NB4 (cell line): ENCODE data around the gene CACNA1D.

Experiments used
- MYC ChIP-seq: IDR thresholded peaks from 2 replicates; pipeline ENCODE4 v1.6.1; 2011; ENCODE audit warnings: low read depth, low read length
- POLR2A ChIP-seq: IDR thresholded peaks from 2 replicates; pipeline ENCODE4 v1.6.1; 2011; ENCODE audit warnings: mild to moderate bottlenecking; ENCODE audit not compliant: insufficient read length; ENCODE audit errors: extremely low read depth
- TF ChIP-seq, protein P1 (sequence below): IDR thresholded peaks from one replicate; pipeline ENCODE4 v1.5.1; 2012; ENCODE audit warnings: low read depth, low read length
- TF ChIP-seq, protein P2 (sequence below): IDR thresholded peaks from 2 replicates; pipeline ENCODE4 v1.6.1; 2011; ENCODE audit warnings: low read depth, low read length

DNA sequence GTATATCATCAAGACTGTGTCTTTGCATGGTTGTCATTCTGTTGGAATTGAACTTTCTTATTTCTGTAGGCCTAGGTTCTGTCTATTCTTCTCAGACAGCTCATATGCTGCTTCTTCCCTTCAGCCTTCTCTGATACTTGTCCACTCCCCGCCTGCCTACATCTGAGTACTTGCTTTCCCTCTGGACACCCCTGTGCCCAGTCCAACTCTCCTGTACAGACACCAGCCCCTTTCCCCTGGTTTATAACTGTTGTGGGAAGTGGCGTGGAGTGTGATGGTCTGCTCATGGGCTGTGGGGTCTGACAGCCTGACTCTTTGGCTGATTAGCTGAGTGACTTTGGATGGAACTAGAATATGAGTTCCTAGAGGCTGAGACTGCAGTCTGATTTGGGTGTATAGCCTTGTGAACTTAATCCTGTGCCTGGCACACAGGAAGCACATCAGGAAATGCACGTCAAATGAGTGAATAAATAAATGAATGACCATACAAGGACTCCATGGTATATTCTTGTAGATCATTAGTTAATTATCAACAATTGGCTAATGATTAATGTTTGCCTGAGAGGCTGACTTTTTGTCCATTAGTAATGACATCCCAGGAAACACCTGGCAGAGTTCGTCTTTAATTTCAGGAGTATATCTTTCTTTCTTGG is 11.8 kb downstream of the CACNA1D start:
- TF ChIP-seq POLR2A (no peak), MYC (no peak)
- TF ChIP-seq, protein P1, sequence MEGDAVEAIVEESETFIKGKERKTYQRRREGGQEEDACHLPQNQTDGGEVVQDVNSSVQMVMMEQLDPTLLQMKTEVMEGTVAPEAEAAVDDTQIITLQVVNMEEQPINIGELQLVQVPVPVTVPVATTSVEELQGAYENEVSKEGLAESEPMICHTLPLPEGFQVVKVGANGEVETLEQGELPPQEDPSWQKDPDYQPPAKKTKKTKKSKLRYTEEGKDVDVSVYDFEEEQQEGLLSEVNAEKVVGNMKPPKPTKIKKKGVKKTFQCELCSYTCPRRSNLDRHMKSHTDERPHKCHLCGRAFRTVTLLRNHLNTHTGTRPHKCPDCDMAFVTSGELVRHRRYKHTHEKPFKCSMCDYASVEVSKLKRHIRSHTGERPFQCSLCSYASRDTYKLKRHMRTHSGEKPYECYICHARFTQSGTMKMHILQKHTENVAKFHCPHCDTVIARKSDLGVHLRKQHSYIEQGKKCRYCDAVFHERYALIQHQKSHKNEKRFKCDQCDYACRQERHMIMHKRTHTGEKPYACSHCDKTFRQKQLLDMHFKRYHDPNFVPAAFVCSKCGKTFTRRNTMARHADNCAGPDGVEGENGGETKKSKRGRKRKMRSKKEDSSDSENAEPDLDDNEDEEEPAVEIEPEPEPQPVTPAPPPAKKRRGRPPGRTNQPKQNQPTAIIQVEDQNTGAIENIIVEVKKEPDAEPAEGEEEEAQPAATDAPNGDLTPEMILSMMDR, result no peak
- TF ChIP-seq, protein P2, sequence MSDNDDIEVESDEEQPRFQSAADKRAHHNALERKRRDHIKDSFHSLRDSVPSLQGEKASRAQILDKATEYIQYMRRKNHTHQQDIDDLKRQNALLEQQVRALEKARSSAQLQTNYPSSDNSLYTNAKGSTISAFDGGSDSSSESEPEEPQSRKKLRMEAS, result no peak
